HG03442 (cell line): ENCODE results near the gene EDIL3.

Source experiments
- ATAC-seq: cut with Tn5 transposase; IDR thresholded peaks from one replicate; pipeline ENCODE4 v1.9.1; 2021; ENCODE audit warnings: mild to moderate bottlenecking, moderate library complexity; ENCODE audit not compliant: unreplicated experiment

EDIL3 gene

GRCh38 chr5:83983852-83984251 is 400.8 kb downstream of the EDIL3 start:
- ATAC-seq: no peak

GRCh38 chr5:83973925-83974815 is 410.5 kb downstream of the EDIL3 start:
- no peak for ATAC-seq

- no peak for ATAC-seq
Observed at GRCh38 chr5:83972909-83973308, 411.8 kb downstream of the EDIL3 start.

- ATAC-seq: no peak
Observed at GRCh38 chr5:83972236-83972635, 412.4 kb downstream of the EDIL3 start.

- ATAC-seq: no peak
Observed at GRCh38 chr5:83967417-83967816, 417.3 kb downstream of the EDIL3 start.

- ATAC-seq: no peak
Observed at GRCh38 chr5:83965441-83965840, 419.2 kb downstream of the EDIL3 start.

- no peak for ATAC-seq
Observed at GRCh38 chr5:83964271-83964670, 420.4 kb downstream of the EDIL3 start.

- ATAC-seq: no peak
Observed at GRCh38 chr5:83957188-83957587, 427.5 kb downstream of the EDIL3 start.

- no peak for ATAC-seq
Observed at GRCh38 chr5:83956386-83956785, 428.3 kb downstream of the EDIL3 start.

- no peak for ATAC-seq
Observed at GRCh38 chr5:83955916-83956315, 428.8 kb downstream of the EDIL3 start.

GRCh38 chr5:83947763-83948162 is 436.9 kb downstream of the EDIL3 start:
- ATAC-seq: no peak

- no peak for ATAC-seq
Observed at GRCh38 chr5:83946516-83946915, 438.2 kb downstream of the EDIL3 start.

- no peak for ATAC-seq
Observed at GRCh38 chr5:83942155-83942554, 442.5 kb downstream of the EDIL3 start.

- ATAC-seq: no peak
Observed at GRCh38 chr5:83937837-83938236, 446.8 kb downstream of the EDIL3 start.

- ATAC-seq: no peak
Observed at GRCh38 chr5:83931969-83932368, 452.7 kb downstream of the EDIL3 start.

- peak; percentile 86 for ATAC-seq
Observed at GRCh38 chr5:83927140-83927733, 457.4 kb downstream of the EDIL3 start.

- ATAC-seq: no peak
Observed at GRCh38 chr5:83925955-83926337, 458.7 kb downstream of the EDIL3 start.

- ATAC-seq: no peak
Observed at GRCh38 chr5:83925321-83925954, 459.2 kb downstream of the EDIL3 start.

- no peak for ATAC-seq
Observed at GRCh38 chr5:83924891-83925290, 459.8 kb downstream of the EDIL3 start.

- no peak for ATAC-seq
Observed at GRCh38 chr5:83924171-83924570, 460.5 kb downstream of the EDIL3 start.

- no peak for ATAC-seq
Observed at GRCh38 chr5:83922699-83923098, 462.0 kb downstream of the EDIL3 start.

GRCh38 chr5:83921666-83922193 is 462.9 kb downstream of the EDIL3 start:
- no peak for ATAC-seq
